Psoas muscle (tissue), 8 donors: ENCODE measurements around the gene VDAC1. TPM values are rescaled to one million over a fixed set of nuclear protein-coding genes. Genes with fewer than 3 reads are reported as not detected.

ENCODE experiments used
- ATAC-seq, 4 donors: fragments of 200-7000 bp; cut with Tn5 transposase; one replicate each; pipeline ENCODE4 v1.9.1; 2020; ENCODE audit warnings: moderate library complexity in 3 of 4, mild to moderate bottlenecking in 2 of 4
- DNase-seq, 2 donors: peaks; one replicate each; pipeline ENCODE4 v3.0.0-alpha.2; 2020
- H3K27ac ChIP-seq: fragments of 200-600 bp; one replicate; pipeline ENCODE4 v1.8.0; 2022
- H3K27me3 ChIP-seq, 3 donors: fragments of 200-600 bp in 1 of 3; one replicate each; pipeline versions ENCODE4 v1.6.1 to v1.8.0; 2013 to 2022; ENCODE audit warnings: low read length in 2 of 3, mild to moderate bottlenecking in 2 of 3, moderate library complexity in 1 of 3; ENCODE audit not compliant: insufficient read depth in 3 of 3
- H3K36me3 ChIP-seq, 2 donors: fragments of 200-600 bp in 1 of 2; one replicate each; pipeline versions ENCODE4 v1.6.1 to v1.8.0; 2013 to 2022; ENCODE audit warnings: low read depth in 1 of 2, mild to moderate bottlenecking in 1 of 2, moderate library complexity in 1 of 2; ENCODE audit not compliant: insufficient read depth in 1 of 2
- H3K4me1 ChIP-seq: fragments of 200-600 bp; one replicate; pipeline ENCODE4 v1.8.0; 2022
- H3K4me3 ChIP-seq: fragments of 200-600 bp; one replicate; pipeline ENCODE4 v1.8.0; 2022; ENCODE audit warnings: mild to moderate bottlenecking
- H3K9me3 ChIP-seq: fragments of 200-600 bp; one replicate; pipeline ENCODE4 v1.8.0; 2022
- CTCF ChIP-seq: fragments of 200-600 bp; IDR thresholded peaks from one replicate; pipeline ENCODE4 v1.8.0; 2022; ENCODE audit warnings: antibody characterized with exemption
- WGBS, 3 donors: extraction: QIAGEN DNeasy Blood & Tissue Kit; methylation state at CpG; one replicate each; pipeline versions ENCODE4 v1.1.6 to v1.1.7; 2013; 5-methylcytosine and 5-hydroxymethylcytosine counted together
- intact Hi-C, 2 donors: fragments of 100-400 bp; cut with DNase I; formaldehyde crosslinking; loops; one replicate each; pipeline versions ENCODE4 v1.11.0 to v1.14.2; 2022
- polyA plus RNA-seq, 3 donors: library from polyadenylated mRNA; stranded (reverse); fragments of 200-250 nt; gene quantifications; one replicate each; pipeline ENCODE4 v1.2.3, GENCODE V29; 2013
- total RNA-seq, 4 donors: library from RNA; stranded (reverse); fragmentation: NEBNext Ultra II Directional in 2 of 4; extraction: Animal tissue kit (Norgen Biotek cat#: 25700) in 2 of 4; gene quantifications; one replicate each; pipeline versions ENCODE4 v1.2.1 to v1.2.4, GENCODE V29; 2021 to 2023
- donor health status: healthy with polysubstance abuse.
- donor health status: DM: no; HTN: no; CAD: no; lungs with moderate emphysema.
- donor health status: Bipolar disorder and iron deficiency.
- donor health status: healthy.
- donor health status: DM: yes; HTN: yes; CAD: no.
- donor health status: DM: no; HTN: no; CAD: no.
- donor health status: DM: no; HTN: no; CAD: no.
- donor health status: DM: yes; HTN: yes; CAD: no.

The VDAC1 gene
- total and polyA plus RNA-seq, 7 donors, result 389 to 592 (median 525) TPM

GRCh38 chr5:134043793-134044792, 39.3 kb upstream of the VDAC1 start:
- intact Hi-C loops, result loop anchor here in 1 of 2 donors (2.0 kb wide), 1 partner anchor 55 kb away; no protein-coding TSS in a partner anchor
- no peaks in the 10 kb centered on the region for H3K9me3 ChIP-seq
- no peak for TF ChIP-seq CTCF
- H3K27me3 ChIP-seq, result no peaks in the 10 kb centered on the region
- WGBS, 3 donors, result 83 to 87% (median 86%) methylated on average over 18 of the region's 18 CpGs
- no peak overlapping the region for H3K4me3 ChIP-seq
- H3K4me1 ChIP-seq, result no peaks in the 10 kb centered on the region
- no peak overlapping the region for H3K27ac ChIP-seq
- ATAC-seq (no peak), DNase-seq (no peak)
- H3K36me3 ChIP-seq, result no peaks in the 10 kb centered on the region

- Histone ChIP-seq H3K4me1 (no peaks in the 10 kb centered on the region), H3K4me3 (no peak overlapping the region), H3K9me3 (no peaks in the 10 kb centered on the region), H3K27ac (no peak overlapping the region), H3K36me3 (no peaks in the 10 kb centered on the region), H3K27me3 (no peaks in the 10 kb centered on the region)
- intact Hi-C loops, result no loop called here
- no peak for ATAC-seq
- no peak for TF ChIP-seq CTCF
- 86 to 94% (median 91%) methylated on average over 11 of the region's 11 CpGs for WGBS, 3 donors
- no peak for DNase-seq
These were observed 37.0 kb upstream of the VDAC1 start for GRCh38 chr5:134041570-134042411.

- WGBS, 3 donors, result 68 to 78% (median 77%) methylated on average over 3 of the region's 3 CpGs
- Histone ChIP-seq H3K9me3 (no peaks in the 10 kb centered on the region), H3K4me3 (no peak overlapping the region), H3K36me3 (no peaks in the 10 kb centered on the region), H3K27ac (no peak overlapping the region), H3K4me1 (no peaks in the 10 kb centered on the region), H3K27me3 (no peaks in the 10 kb centered on the region)
- no peak for TF ChIP-seq CTCF
- ATAC-seq, result no peak
- no peak for DNase-seq
- intact Hi-C loops, result loop anchor here (2.0 kb wide), 1 partner anchor 103 kb away; no protein-coding TSS in a partner anchor
These were observed 33.4 kb upstream of the VDAC1 start for GRCh38 chr5:134038138-134038537.

GRCh38 chr5:134037160-134037559, 32.4 kb upstream of the VDAC1 start:
- ATAC-seq (no peak), DNase-seq (no peak)
- intact Hi-C loops, result no loop called here
- no peak overlapping the region for H3K27ac ChIP-seq
- no peak overlapping the region for H3K4me3 ChIP-seq
- H3K9me3 ChIP-seq, result no peaks in the 10 kb centered on the region
- H3K4me1 ChIP-seq, result no peaks in the 10 kb centered on the region
- no peaks in the 10 kb centered on the region for H3K36me3 ChIP-seq
- 39 to 49% (median 46%) methylated on average over 2 of the region's 2 CpGs for WGBS, 3 donors
- no peak for TF ChIP-seq CTCF
- no peaks in the 10 kb centered on the region for H3K27me3 ChIP-seq
